ENCODE results near the gene TIRAP.
"Not testable (repeated sequence)": the region's sequence is repeated elsewhere in the genome, so short reads cannot be mapped to it uniquely, and the experiment has no call there.

Gene TIRAP

DNA sequence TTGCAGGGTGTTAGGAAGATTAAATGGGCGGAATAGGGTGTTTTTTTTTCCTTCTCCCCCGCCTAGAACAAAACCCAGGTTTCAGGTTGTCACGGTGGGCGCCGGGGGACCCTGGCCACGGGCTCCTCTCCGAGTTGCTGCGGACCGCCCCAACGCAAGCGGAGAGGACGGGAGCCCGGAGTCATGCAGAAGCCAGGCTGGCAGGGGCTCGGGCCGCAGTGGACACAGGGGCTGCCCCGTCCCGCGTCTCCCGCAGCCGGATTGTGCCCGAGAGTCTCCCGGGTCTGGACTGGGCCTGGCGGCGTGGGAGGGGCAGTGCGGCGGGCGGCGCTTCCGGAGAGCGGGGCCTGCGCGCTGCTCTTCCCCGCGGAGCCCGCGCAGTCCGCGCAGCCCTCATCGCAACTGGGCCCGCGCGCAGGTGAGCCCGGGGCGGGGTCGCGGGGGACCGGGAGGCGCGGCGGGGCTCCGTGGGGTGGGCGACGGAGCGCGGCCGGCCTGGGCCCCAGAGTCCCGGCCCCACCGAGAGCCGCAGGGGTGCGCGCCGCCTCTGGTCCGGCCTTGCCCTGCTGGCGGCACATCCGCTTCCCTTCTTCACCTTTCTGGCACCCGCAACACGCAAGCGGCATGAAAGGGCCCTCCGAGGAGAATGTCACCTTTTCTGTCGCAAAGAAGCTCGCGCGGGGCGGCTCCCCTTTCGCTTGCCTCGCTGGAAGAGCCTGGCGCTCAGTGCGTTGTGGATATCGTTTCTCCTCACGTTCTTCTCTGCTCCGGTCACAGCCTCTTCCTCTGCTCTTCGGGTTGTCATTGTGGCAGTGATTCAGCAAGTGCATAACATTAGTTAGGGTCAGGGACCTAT, at the start of gene TIRAP:
Gene TIRAP (plus strand): TSS at position 358 of the 856 bp plus-strand sequence. CDS start 7,802 bp downstream, outside the sequence.
- peak; percentile 54 for DNase-seq (ENCODE audit: low spot score)

DNA sequence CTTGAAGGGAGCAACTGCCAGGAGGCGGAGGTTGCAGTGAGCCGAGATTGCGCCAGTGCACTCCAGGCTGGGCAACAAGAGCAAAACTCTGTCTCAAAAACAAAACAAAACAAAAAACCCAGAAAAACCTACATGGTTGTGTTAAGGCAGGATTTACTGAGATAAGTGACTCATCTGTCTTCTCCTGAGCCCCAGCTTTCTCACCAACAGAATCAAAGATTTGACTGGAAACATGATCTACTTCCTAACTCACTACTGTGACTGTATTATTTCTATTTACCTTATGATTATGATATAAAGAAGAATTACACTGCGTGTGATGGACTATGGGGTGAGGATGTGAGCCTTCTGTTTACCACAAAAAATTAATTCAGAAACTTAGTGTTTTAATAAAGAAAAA, 49.5 kb upstream of the TIRAP start:
- DNase-seq (ENCODE audit: low spot score) = no peak

- DNase-seq (ENCODE audit: low spot score) = no peak
Measured at GRCh38 chr11:126246636-126247035, 36.3 kb upstream of the TIRAP start.

DNA sequence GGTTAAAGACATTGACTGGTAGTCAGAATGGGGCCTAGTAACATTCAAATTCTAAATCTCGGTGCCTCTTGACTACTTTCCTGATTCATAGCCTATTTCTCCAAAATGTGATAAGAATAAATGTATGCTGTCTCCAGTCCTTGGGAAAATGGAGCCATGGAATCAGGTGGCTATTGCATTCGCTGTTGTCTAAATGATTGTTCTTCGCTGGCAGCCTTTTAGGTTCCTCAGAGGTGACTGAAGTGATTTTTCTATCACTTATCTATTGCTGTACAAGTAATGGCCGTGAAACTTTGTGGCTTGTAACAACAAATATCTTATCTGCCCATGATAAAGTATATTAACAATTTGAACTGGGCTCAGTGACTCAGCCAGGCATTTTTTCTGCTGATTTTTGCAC, 29.6 kb upstream of the TIRAP start:
- no peak for DNase-seq (ENCODE audit: low spot score)

- no peak for DNase-seq (ENCODE audit: low spot score)
Measured at GRCh38 chr11:126254819-126255218, 28.1 kb upstream of the TIRAP start.

GRCh38 chr11:126255507-126255906, 27.4 kb upstream of the TIRAP start:
- not testable (repeated sequence) for DNase-seq (ENCODE audit: low spot score)

- no peak for DNase-seq (ENCODE audit: low spot score)
Measured at GRCh38 chr11:126256216-126256615, 26.7 kb upstream of the TIRAP start.

DNA sequence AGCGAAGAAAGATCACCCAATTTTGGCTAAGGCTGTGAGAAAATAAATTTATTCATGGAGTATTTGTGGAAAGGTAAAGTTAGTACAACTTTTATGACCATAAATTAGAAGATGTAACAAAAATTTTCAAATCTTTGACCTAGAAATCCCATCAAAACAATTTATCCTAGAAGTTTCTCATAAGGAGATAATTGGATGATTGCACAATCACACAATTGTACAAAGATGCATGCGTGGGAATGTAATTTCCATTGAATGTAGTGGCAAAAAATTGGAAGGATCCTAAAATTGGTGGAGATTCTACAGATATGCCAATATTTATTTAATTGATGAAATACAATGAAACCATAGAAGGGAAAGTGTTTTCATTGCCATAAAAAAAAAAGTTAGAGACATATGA, 25.7 kb upstream of the TIRAP start:
- DNase-seq (ENCODE audit: low spot score) = no peak

DNA sequence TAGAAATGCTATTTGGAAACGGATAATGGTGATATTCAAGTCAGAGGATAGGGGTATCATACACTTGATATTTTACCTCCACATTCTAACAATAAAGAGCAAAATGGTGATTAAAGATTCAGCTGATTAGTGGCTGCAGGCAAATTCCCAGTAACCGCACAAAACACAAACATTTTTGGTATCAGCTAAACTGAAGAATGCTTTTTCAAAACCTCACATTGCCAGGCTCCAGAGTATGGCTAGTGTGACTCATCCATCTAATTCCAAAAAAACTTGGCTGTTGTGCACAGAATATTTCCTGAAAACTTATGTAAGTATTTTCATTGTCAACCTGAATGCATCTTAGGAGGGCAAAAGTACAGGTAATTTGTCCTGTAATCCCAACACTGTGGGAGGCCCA, 25.1 kb upstream of the TIRAP start:
- DNase-seq (ENCODE audit: low spot score) = no peak

DNA sequence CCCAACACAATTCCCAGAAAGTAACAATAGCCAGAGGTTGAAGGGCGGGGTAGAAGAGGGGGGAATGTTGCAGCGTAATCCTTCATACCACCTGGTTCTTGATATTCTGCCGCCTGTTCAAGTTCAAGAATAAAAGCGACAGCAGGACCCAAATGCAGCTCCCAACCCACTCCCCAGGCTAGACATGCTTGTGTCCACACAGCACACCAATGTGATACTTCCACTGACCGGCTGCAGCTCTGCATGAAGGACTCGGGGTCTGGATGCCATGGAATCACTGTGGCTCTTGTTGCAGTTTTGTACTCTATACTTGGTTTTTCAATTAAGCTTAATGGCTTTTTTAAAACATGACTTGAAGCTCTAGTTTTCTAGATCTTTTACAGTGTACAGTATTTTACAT, 20.7 kb upstream of the TIRAP start:
- no peak for DNase-seq (ENCODE audit: low spot score)

- DNase-seq (ENCODE audit: low spot score) = no peak
Measured at GRCh38 chr11:126263489-126263888, 19.4 kb upstream of the TIRAP start.

- no peak for DNase-seq (ENCODE audit: low spot score)
Measured at GRCh38 chr11:126265811-126266210, 17.1 kb upstream of the TIRAP start.

DNA sequence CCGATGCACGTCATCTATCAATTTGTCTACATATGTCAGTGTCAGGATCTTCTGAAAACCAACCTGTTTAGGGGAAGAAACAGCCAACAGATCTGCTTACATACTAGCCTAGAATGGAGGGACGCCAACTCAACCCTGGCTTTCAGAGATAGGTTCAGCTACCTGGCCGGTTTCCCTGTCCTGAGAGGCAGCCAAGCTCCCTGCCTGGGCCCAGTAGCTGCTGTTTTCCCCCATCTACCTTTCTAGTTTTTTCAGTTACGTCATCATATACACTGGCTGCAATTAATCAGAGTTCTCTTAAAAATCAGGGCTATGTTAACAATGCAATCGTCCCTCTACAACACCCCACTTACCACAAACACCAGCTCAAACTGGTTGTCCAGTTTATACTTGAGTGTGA, 15.2 kb upstream of the TIRAP start:
- no peak for DNase-seq (ENCODE audit: low spot score)

DNA sequence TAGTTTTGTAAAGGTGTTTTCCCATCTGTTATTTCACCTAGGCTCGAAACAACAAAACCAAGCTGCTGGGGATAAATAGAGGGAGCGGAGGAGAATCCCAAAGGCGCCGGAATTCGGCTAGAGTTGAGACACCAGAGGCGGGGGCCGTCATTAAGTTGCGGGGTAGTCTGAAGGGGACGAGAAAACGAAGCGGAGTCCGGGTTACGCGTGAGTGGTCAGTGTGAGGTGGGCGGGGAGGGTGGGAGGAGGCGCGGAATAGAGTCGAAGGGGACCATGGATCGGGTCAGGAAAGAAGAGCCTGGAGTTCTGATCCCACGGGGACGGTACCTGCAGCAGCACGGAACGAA, 14.6 kb upstream of the TIRAP start:
- DNase-seq (ENCODE audit: low spot score) = no peak

DNA sequence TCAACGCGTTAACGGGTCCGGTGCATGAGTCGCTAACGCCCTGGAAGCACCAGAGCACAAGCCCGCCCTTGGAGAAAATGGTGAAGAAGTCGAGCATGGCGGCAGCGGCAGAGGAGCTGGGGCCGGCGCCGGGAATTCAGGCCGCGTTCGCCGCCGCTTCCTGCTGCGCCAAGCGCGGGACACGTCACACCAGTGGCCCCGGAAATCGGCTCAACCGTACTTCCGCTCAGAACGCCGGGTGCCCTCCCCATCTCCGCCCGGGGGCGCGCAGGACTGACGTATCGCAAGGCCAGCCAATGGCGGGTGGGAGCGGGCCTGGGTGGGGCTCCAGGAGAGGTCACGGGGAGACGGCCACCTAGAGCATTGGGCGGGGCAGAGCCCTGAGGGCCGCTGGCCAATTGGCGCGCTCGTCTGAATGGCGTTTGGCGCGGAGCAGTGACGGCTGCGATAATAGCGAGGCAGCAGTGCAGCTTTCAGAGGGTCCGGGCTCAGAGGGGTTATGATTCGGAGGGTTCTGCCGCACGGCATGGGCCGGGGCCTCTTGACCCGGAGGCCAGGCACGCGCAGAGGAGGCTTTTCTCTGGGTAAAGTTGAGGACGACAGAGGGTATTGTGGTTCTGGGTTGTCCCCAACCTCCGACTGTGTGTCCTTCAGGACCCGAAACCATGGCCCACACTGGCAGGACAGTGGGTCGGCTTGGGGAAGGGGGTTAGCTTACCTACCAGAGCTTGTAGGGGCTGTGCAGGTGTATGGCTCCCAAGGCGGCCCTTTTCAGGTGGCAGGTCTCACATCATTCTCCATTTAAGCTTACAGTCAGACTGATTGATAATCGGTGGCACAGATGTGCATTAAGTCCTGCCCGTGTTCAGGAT, 13.9 kb upstream of the TIRAP start, which contains the start of the genes FOXRED1 and SRPRA:
Gene FOXRED1 (plus strand): TSS at position 447 of the 872 bp plus-strand sequence. CDS start 53 bp downstream, at position 500.
Gene SRPRA (minus strand): TSS at position 188 of the 872 bp plus-strand sequence. CDS start 91 bp downstream, at position 97.
- peak; percentile 99 for DNase-seq (ENCODE audit: low spot score)

GRCh38 chr11:126277322-126277721, 5.6 kb upstream of the TIRAP start:
- DNase-seq (ENCODE audit: low spot score) = no peak

DNA sequence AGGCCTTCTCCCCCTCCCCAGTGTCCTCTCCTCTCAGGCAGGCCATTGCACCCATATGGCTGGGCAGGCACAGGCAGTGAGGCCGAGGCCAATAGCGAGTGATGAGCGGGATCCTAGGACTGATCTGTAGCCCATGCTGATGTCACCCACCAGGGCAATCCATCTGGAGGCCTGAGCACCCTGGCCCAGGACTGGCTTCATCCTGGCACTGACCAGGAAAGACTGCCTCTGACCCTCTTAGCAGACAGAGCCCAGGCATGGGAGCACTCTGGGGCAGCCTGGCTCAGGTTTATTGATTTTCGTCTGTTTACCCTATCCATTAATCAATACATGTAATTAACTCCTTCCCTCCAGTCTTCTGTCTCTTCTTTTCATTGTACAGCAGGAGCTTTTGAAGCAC, 5.1 kb upstream of the TIRAP start:
- no peak for DNase-seq (ENCODE audit: low spot score)

DNA sequence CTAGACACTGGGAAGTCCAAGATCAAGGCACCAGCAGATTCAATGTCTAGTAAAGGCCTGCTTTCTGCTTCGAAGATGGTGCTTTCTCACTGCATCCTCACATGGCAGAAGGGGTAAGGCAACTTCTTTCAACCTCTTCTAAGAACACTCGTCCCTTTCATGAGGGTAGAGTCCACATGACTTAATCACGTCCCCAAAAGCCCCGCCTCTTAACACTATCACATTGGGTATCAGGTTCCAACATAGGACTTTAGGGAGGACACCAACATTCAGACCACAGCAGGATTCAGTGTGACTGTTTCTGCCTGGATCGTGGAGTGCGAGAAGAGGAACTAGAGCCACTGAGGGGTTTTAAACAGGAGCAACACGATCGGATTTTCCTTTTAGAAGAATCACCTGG, 3.7 kb upstream of the TIRAP start:
- DNase-seq (ENCODE audit: low spot score) = no peak

DNA sequence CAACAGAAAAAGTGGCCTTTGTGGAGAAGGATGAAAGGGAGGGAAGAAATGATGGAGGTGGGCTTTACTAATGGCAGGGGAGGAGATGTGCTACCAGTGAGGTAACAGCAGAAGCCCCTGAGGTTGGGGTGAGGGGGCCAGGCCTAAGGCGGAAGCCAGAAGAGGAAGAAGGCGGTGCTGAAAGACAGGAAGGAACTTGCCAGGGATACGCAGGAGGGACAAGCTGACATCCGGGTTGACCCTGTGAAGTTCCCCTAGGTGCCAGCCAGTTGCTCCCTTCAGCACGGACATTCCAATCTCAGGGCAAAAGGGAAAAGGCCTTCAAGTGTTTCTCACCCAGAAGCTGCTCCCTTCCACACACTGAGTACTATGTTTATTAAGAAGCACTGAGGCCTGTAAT, 2.3 kb upstream of the TIRAP start:
- DNase-seq (ENCODE audit: low spot score) = no peak

GRCh38 chr11:126281245-126281644, 1.6 kb upstream of the TIRAP start:
- DNase-seq (ENCODE audit: low spot score) = no peak

GRCh38 chr11:126281666-126282175, 1.2 kb upstream of the TIRAP start:
- no peak for DNase-seq (ENCODE audit: low spot score)

GRCh38 chr11:126282361-126282735, 545 bp upstream of the TIRAP start:
- no peak for DNase-seq (ENCODE audit: low spot score)

- DNase-seq (ENCODE audit: low spot score) = peak; percentile 89
Measured at GRCh38 chr11:126284829-126285228, 1.9 kb downstream of the TIRAP start.
